Measurements from ENCODE around the gene BTLA. TPM values are rescaled to one million over a fixed set of nuclear protein-coding genes. Genes with fewer than 3 reads are reported as not detected.

Gene BTLA
- total RNA-seq, 2 donors from 2014 or later: not detected

GRCh38 chr3:112467539-112467938, 31.7 kb downstream of the BTLA start:
- no peaks in the 10 kb centered on the region for H3K27me3 Mint-ChIP-seq (ENCODE audit: insufficient read depth)
- no peak overlapping the region for H3K4me3 Mint-ChIP-seq
- Histone ChIP-seq H3K27ac (ENCODE audit: low read depth, low read length) (no peak overlapping the region), H3K4me3 (ENCODE audit: low read length) (no peak overlapping the region), H3K36me3 (ENCODE audit: control insufficient read depth, insufficient read depth, low read length) (no peaks in the 10 kb centered on the region), H3K9me3 (ENCODE audit: control insufficient read depth, low read length) (no peaks in the 10 kb centered on the region), H3K4me1 (ENCODE audit: control insufficient read depth, insufficient read depth, low read length) (no peaks in the 10 kb centered on the region), H3K27me3 (ENCODE audit: control insufficient read depth, insufficient read depth, low read length, poor library complexity, severe bottlenecking) (no peaks in the 10 kb centered on the region), H3K9ac (ENCODE audit: extremely low read depth, low read length, poor library complexity, severe bottlenecking) (no peak overlapping the region)
- no peak for DNase-seq
- no peaks in the 10 kb centered on the region for H3K36me3 Mint-ChIP-seq (ENCODE audit: low read depth)
- peak overlapping the region; percentile 50 for H3K27ac Mint-ChIP-seq
- WGBS, 2 experiments (ENCODE audit: insufficient coverage in 1 of 2, insufficient read length in 1 of 2): 80 to 93% methylated on average over 1 of the region's 1 CpG
- peaks cover 26% of the 10 kb centered on the region for H3K4me1 Mint-ChIP-seq
- TF ChIP-seq, protein P1, sequence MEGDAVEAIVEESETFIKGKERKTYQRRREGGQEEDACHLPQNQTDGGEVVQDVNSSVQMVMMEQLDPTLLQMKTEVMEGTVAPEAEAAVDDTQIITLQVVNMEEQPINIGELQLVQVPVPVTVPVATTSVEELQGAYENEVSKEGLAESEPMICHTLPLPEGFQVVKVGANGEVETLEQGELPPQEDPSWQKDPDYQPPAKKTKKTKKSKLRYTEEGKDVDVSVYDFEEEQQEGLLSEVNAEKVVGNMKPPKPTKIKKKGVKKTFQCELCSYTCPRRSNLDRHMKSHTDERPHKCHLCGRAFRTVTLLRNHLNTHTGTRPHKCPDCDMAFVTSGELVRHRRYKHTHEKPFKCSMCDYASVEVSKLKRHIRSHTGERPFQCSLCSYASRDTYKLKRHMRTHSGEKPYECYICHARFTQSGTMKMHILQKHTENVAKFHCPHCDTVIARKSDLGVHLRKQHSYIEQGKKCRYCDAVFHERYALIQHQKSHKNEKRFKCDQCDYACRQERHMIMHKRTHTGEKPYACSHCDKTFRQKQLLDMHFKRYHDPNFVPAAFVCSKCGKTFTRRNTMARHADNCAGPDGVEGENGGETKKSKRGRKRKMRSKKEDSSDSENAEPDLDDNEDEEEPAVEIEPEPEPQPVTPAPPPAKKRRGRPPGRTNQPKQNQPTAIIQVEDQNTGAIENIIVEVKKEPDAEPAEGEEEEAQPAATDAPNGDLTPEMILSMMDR (conservative IDR thresholded peaks at IDR 0.05): no peak
- no peaks in the 10 kb centered on the region for H3K9me3 Mint-ChIP-seq

GRCh38 chr3:112466020-112466419, 33.3 kb downstream of the BTLA start:
- Histone ChIP-seq H3K9ac (ENCODE audit: extremely low read depth, low read length, poor library complexity, severe bottlenecking) (no peak overlapping the region), H3K4me1 (ENCODE audit: control insufficient read depth, insufficient read depth, low read length) (no peaks in the 10 kb centered on the region), H3K9me3 (ENCODE audit: control insufficient read depth, low read length) (no peaks in the 10 kb centered on the region), H3K4me3 (ENCODE audit: low read length) (no peak overlapping the region), H3K27me3 (ENCODE audit: control insufficient read depth, insufficient read depth, low read length, poor library complexity, severe bottlenecking) (no peaks in the 10 kb centered on the region), H3K27ac (ENCODE audit: low read depth, low read length) (no peak overlapping the region), H3K36me3 (ENCODE audit: control insufficient read depth, insufficient read depth, low read length) (no peaks in the 10 kb centered on the region)
- peaks cover 2% of the 10 kb centered on the region for H3K36me3 Mint-ChIP-seq (ENCODE audit: low read depth)
- DNase-seq: no peak
- TF ChIP-seq, protein P1 (conservative IDR thresholded peaks at IDR 0.05): no peak
- H3K9me3 Mint-ChIP-seq: peaks cover 5% of the 10 kb centered on the region
- peaks cover 15% of the 10 kb centered on the region for H3K4me1 Mint-ChIP-seq
- no peaks in the 10 kb centered on the region for H3K27me3 Mint-ChIP-seq (ENCODE audit: insufficient read depth)
- peak overlapping the region; percentile 57 for H3K27ac Mint-ChIP-seq
- WGBS, 2 experiments (ENCODE audit: insufficient coverage in 1 of 2, insufficient read length in 1 of 2): 0% methylated on average over 1 of the region's 1 CpG
- H3K4me3 Mint-ChIP-seq: no peak overlapping the region

GRCh38 chr3:112464264-112464663, 35.0 kb downstream of the BTLA start:
- Mint-ChIP-seq H3K4me1 (peaks cover 16% of the 10 kb centered on the region), H3K36me3 (ENCODE audit: low read depth) (peaks cover 2% of the 10 kb centered on the region), H3K27ac (no peak overlapping the region), H3K4me3 (no peak overlapping the region), H3K27me3 (ENCODE audit: insufficient read depth) (no peaks in the 10 kb centered on the region), H3K9me3 (peaks cover 5% of the 10 kb centered on the region)
- no peak overlapping the region for H3K4me3 ChIP-seq (ENCODE audit: low read length)
- H3K9me3 ChIP-seq (ENCODE audit: control insufficient read depth, low read length): no peaks in the 10 kb centered on the region
- no peak for DNase-seq
- H3K4me1 ChIP-seq (ENCODE audit: control insufficient read depth, insufficient read depth, low read length): no peaks in the 10 kb centered on the region
- no peaks in the 10 kb centered on the region for H3K36me3 ChIP-seq (ENCODE audit: control insufficient read depth, insufficient read depth, low read length)
- TF ChIP-seq, protein P1 (conservative IDR thresholded peaks at IDR 0.05): no peak
- H3K9ac ChIP-seq (ENCODE audit: extremely low read depth, low read length, poor library complexity, severe bottlenecking): no peak overlapping the region
- 95 to 100% methylated on average over 1 to 2 of the region's 2 CpGs for WGBS, 2 experiments (ENCODE audit: insufficient coverage in 1 of 2, insufficient read length in 1 of 2)
- no peaks in the 10 kb centered on the region for H3K27me3 ChIP-seq (ENCODE audit: control insufficient read depth, insufficient read depth, low read length, poor library complexity, severe bottlenecking)
- no peak overlapping the region for H3K27ac ChIP-seq (ENCODE audit: low read depth, low read length)

Measured in endodermal cell (in vitro differentiated cells).